ENCODE data around the gene PRSS53. TPM values are rescaled to one million over a fixed set of nuclear protein-coding genes. Genes with fewer than 3 reads are reported as not detected.

Gene PRSS53
- total RNA-seq, 1 donor from 2014 or later = 5.1 TPM

DNA sequence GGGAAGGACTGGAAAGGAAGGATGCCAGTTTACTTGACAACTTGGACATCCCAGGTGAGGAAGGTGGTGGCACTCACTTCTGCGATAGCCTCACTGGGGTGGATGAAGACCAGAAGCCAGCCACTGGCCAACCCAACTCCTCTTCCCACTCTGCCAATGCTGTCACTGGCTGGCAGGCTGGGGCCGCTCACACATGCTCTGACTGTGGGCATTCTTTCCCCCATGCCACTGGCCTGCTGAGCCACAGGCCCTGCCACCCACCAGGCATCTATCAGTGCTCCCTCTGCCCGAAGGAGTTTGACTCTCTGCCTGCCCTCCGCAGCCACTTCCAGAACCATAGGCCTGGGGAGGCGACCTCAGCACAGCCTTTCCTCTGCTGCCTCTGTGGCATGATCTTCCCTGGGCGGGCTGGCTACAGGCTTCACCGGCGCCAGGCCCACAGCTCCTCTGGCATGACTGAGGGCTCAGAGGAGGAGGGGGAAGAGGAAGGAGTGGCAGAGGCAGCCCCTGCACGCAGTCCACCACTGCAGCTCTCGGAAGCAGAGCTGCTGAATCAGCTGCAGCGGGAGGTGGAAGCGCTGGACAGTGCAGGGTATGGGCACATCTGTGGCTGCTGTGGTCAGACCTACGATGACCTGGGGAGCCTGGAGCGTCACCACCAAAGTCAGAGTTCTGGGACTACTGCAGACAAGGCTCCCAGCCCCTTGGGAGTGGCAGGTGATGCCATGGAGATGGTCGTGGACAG is 10.0 kb downstream of the PRSS53 start:
- H3K27ac Mint-ChIP-seq = no peak overlapping the region
- no peaks in the 10 kb centered on the region for H3K9me3 Mint-ChIP-seq
- peaks cover 11% of the 10 kb centered on the region for H3K36me3 Mint-ChIP-seq

DNA sequence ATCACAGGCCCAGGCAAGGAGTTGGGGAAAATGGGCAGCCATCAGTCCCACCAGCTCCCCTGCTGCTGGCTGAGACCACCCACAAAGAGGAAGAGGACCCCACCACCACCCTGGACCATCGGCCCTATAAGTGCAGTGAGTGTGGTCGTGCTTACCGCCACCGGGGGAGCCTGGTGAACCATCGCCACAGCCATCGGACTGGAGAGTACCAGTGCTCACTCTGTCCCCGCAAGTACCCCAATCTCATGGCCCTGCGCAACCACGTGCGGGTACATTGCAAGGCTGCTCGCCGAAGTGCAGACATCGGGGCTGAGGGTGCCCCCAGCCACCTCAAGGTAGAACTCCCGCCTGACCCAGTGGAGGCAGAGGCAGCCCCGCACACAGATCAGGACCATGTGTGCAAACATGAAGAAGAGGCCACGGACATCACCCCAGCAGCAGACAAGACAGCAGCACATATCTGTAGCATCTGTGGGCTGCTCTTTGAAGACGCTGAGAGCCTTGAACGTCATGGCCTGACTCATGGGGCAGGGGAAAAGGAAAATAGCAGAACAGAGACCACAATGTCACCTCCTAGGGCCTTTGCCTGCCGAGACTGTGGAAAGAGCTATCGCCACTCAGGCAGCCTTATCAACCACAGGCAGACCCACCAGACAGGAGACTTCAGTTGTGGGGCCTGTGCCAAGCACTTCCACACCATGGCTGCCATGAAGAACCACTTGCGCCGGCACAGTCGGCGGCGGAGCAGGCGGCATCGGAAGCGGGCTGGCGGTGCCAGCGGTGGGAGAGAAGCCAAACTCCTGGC is 10.9 kb downstream of the PRSS53 start:
- no peak for DNase-seq (ENCODE audit: extremely low spot score, unreplicated experiment)
- peaks cover 11% of the 10 kb centered on the region for H3K36me3 Mint-ChIP-seq

More for the DNA sequence above, 10.0 kb downstream of the PRSS53 start:
- Mint-ChIP-seq H3K27me3 (no peaks in the 10 kb centered on the region), H3K4me3 (no peak overlapping the region), H3K4me1 (ENCODE audit: unreplicated experiment) (peaks cover 13% of the 10 kb centered on the region)
- no peak for DNase-seq (ENCODE audit: extremely low spot score, unreplicated experiment)
- TF ChIP-seq CTCF (conservative IDR thresholded peaks at IDR 0.05) = no peak

DNA sequence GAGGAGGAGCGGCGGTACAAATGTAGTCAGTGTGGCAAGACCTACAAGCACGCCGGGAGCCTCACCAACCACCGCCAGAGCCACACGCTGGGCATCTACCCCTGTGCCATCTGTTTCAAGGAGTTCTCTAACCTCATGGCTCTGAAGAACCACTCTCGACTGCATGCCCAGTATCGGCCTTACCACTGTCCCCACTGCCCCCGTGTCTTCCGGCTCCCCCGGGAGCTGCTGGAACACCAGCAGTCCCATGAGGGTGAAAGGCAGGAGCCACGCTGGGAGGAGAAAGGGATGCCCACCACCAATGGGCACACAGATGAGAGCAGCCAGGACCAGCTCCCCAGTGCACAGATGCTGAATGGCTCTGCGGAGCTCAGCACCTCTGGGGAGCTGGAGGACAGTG is 11.7 kb downstream of the PRSS53 start:
- Mint-ChIP-seq H3K4me1 (ENCODE audit: unreplicated experiment) (peaks cover 16% of the 10 kb centered on the region), H3K27ac (no peak overlapping the region), H3K36me3 (peaks cover 11% of the 10 kb centered on the region), H3K4me3 (no peak overlapping the region), H3K27me3 (no peaks in the 10 kb centered on the region), H3K9me3 (no peaks in the 10 kb centered on the region)
- DNase-seq (ENCODE audit: extremely low spot score, unreplicated experiment) = no peak
- no peak for TF ChIP-seq CTCF (conservative IDR thresholded peaks at IDR 0.05)

More for the DNA sequence above, 10.9 kb downstream of the PRSS53 start:
- Mint-ChIP-seq H3K4me3 (no peak overlapping the region), H3K27me3 (no peaks in the 10 kb centered on the region), H3K4me1 (ENCODE audit: unreplicated experiment) (peaks cover 13% of the 10 kb centered on the region), H3K9me3 (no peaks in the 10 kb centered on the region), H3K27ac (no peak overlapping the region)
- TF ChIP-seq CTCF (conservative IDR thresholded peaks at IDR 0.05) = no peak

DNA sequence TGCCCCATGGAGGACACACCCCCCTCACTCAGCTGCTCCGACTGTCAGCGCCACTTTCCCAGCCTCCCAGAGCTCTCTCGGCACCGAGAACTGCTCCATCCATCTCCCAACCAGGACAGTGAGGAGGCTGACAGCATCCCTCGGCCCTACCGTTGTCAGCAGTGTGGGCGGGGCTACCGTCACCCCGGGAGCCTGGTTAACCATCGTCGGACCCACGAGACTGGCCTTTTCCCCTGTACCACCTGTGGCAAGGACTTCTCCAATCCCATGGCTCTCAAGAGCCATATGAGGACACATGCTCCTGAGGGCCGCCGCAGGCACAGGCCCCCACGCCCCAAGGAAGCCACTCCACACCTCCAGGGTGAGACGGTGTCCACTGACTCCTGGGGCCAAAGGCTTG is 12.4 kb downstream of the PRSS53 start:
- Mint-ChIP-seq H3K36me3 (peaks cover 11% of the 10 kb centered on the region), H3K27me3 (no peaks in the 10 kb centered on the region), H3K9me3 (no peaks in the 10 kb centered on the region), H3K27ac (no peak overlapping the region), H3K4me3 (peak overlapping the region; percentile 75), H3K4me1 (ENCODE audit: unreplicated experiment) (peaks cover 21% of the 10 kb centered on the region)
- TF ChIP-seq CTCF (conservative IDR thresholded peaks at IDR 0.05) = no peak
- no peak for DNase-seq (ENCODE audit: extremely low spot score, unreplicated experiment)

DNA sequence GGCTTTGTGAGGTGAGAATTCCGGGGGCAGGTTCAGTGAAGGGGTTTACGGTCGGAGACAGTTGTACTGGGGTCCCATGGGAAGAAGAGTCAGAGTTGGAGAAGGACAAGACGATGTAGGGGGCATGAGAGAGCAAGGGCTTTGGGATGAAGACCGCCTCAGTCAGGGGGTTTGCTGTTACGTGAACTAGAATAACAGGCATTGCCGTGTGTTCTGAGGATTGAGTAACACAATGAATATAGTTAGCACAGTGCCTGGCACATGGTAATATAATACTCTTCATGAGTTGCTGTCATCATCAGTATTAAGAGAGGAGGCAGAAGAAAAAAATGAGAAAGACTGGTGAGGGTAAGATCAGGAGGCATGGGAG is 13.9 kb downstream of the PRSS53 start:
- Mint-ChIP-seq H3K4me3 (peak overlapping the region; percentile 98), H3K4me1 (ENCODE audit: unreplicated experiment) (peaks cover 21% of the 10 kb centered on the region), H3K27me3 (no peaks in the 10 kb centered on the region), H3K36me3 (peaks cover 11% of the 10 kb centered on the region), H3K27ac (peak overlapping the region; percentile 95), H3K9me3 (no peaks in the 10 kb centered on the region)
- no peak for TF ChIP-seq CTCF (conservative IDR thresholded peaks at IDR 0.05)
- no peak for DNase-seq (ENCODE audit: extremely low spot score, unreplicated experiment)
